ENCODE results near the gene TIAL1.

TIAL1 gene

GRCh38 chr10:119595134-119595675 is 1.6 kb downstream of the TIAL1 start:
- H3K23ac ChIP-seq (ENCODE audit: low read length) = no peak overlapping the region
- no peak overlapping the region for H4K91ac ChIP-seq (ENCODE audit: low read depth, low read length)
- no peaks in the 10 kb centered on the region for H3K9me3 ChIP-seq (ENCODE audit: insufficient read depth, low read depth, low read length)
- H2BK120ac ChIP-seq (ENCODE audit: insufficient read depth, low read length, poor library complexity) = no peak overlapping the region
- H3K4me3 ChIP-seq (ENCODE audit: low read depth, low read length) = peak overlapping the region; percentile 93
- H2AK5ac ChIP-seq (ENCODE audit: low read length) = no peak overlapping the region
- no peak overlapping the region for H4K8ac ChIP-seq (ENCODE audit: low read depth, low read length)
- H3K4ac ChIP-seq (ENCODE audit: low read depth, low read length) = peak overlapping the region; percentile 92
- no peak overlapping the region for H3K18ac ChIP-seq (ENCODE audit: low read length)
- H3K27me3 ChIP-seq (ENCODE audit: insufficient read depth, low read length) = no peaks in the 10 kb centered on the region
- peaks cover 0 to 8% of the 10 kb centered on the region in 2 experiments for H3K4me1 ChIP-seq (ENCODE audit: control insufficient read depth in 1 of 2, insufficient read depth in 2 of 2, low read length in 2 of 2)
- WGBS (ENCODE audit: extremely low coverage, insufficient coverage, insufficient read length) = no CpG with 5 or more reads among the region's 5 CpGs
- no peak overlapping the region for H2BK5ac ChIP-seq (ENCODE audit: low read depth, low read length, poor library complexity)
- H3K4me2 ChIP-seq (ENCODE audit: low read length) = peak overlapping the region; percentile 87
- no peak overlapping the region for H4K12ac ChIP-seq (ENCODE audit: low read depth, low read length)
- no peak overlapping the region for H3K14ac ChIP-seq (ENCODE audit: low read length)
- H3K36me3 ChIP-seq (ENCODE audit: control insufficient read depth in 1 of 2, insufficient read depth in 2 of 2, low read length in 2 of 2) = peaks cover 0 to 3% of the 10 kb centered on the region in 2 experiments
- no peak overlapping the region for H2AFZ ChIP-seq (ENCODE audit: insufficient read depth, low read length, poor library complexity)
- peak overlapping the region; percentile 53 for H3K9ac ChIP-seq (ENCODE audit: low read length)
- DNase-seq = peak in 1 of 2 donors; percentile 54
- H3K79me1 ChIP-seq (ENCODE audit: low read length) = peaks cover 10% of the 10 kb centered on the region
- H3K79me2 ChIP-seq (ENCODE audit: control insufficient read depth, insufficient read depth, low read length, poor library complexity) = peaks cover 16% of the 10 kb centered on the region
- no peak overlapping the region for H3K27ac ChIP-seq (ENCODE audit: low read depth, low read length)
- H2BK12ac ChIP-seq (ENCODE audit: low read length) = no peak overlapping the region

- no CpG with 5 or more reads among the region's 4 CpGs for WGBS (ENCODE audit: extremely low coverage, insufficient coverage, insufficient read length)
- Histone ChIP-seq H2BK12ac (ENCODE audit: low read length) (no peak overlapping the region), H3K14ac (ENCODE audit: low read length) (no peak overlapping the region), H2BK120ac (ENCODE audit: insufficient read depth, low read length, poor library complexity) (no peak overlapping the region), H4K8ac (ENCODE audit: low read depth, low read length) (no peak overlapping the region), H2AK5ac (ENCODE audit: low read length) (no peak overlapping the region), H3K27ac (ENCODE audit: low read depth, low read length) (no peak overlapping the region), H3K79me2 (ENCODE audit: control insufficient read depth, insufficient read depth, low read length, poor library complexity) (peaks cover 4% of the 10 kb centered on the region), H3K4me2 (ENCODE audit: low read length) (no peak overlapping the region), H4K12ac (ENCODE audit: low read depth, low read length) (no peak overlapping the region), H3K4me3 (ENCODE audit: low read depth, low read length) (no peak overlapping the region), H2BK5ac (ENCODE audit: low read depth, low read length, poor library complexity) (no peak overlapping the region), H3K79me1 (ENCODE audit: low read length) (no peaks in the 10 kb centered on the region), H3K4ac (ENCODE audit: low read depth, low read length) (peak overlapping the region; percentile 55), H3K23ac (ENCODE audit: low read length) (no peak overlapping the region), H3K27me3 (ENCODE audit: insufficient read depth, low read length) (no peaks in the 10 kb centered on the region), H3K9ac (ENCODE audit: low read length) (no peak overlapping the region), H4K91ac (ENCODE audit: low read depth, low read length) (no peak overlapping the region), H3K18ac (ENCODE audit: low read length) (no peak overlapping the region), H3K4me1 (ENCODE audit: control insufficient read depth in 1 of 2, insufficient read depth in 2 of 2, low read length in 2 of 2) (no peaks in the 10 kb centered on the region), H2AFZ (ENCODE audit: insufficient read depth, low read length, poor library complexity) (no peak overlapping the region), H3K9me3 (ENCODE audit: insufficient read depth, low read depth, low read length) (no peaks in the 10 kb centered on the region), H3K36me3 (ENCODE audit: control insufficient read depth in 1 of 2, insufficient read depth in 2 of 2, low read length in 2 of 2) (peaks cover 13 to 14% of the 10 kb centered on the region in 2 experiments)
- no peak for DNase-seq
Observed at GRCh38 chr10:119588071-119588470, 8.7 kb downstream of the TIAL1 start.

GRCh38 chr10:119578355-119578754 is 18.4 kb downstream of the TIAL1 start:
- H3K4me3 ChIP-seq (ENCODE audit: low read depth, low read length) = no peak overlapping the region
- no peak overlapping the region for H4K8ac ChIP-seq (ENCODE audit: low read depth, low read length)
- no peak overlapping the region for H2BK5ac ChIP-seq (ENCODE audit: low read depth, low read length, poor library complexity)
- no peaks in the 10 kb centered on the region for H3K79me1 ChIP-seq (ENCODE audit: low read length)
- H3K27ac ChIP-seq (ENCODE audit: low read depth, low read length) = no peak overlapping the region
- H3K4me1 ChIP-seq (ENCODE audit: control insufficient read depth in 1 of 2, insufficient read depth in 2 of 2, low read length in 2 of 2) = no peaks in the 10 kb centered on the region
- H2AK5ac ChIP-seq (ENCODE audit: low read length) = no peak overlapping the region
- H3K36me3 ChIP-seq (ENCODE audit: control insufficient read depth in 1 of 2, insufficient read depth in 2 of 2, low read length in 2 of 2) = peaks cover 13 to 26% of the 10 kb centered on the region in 2 experiments
- no peak overlapping the region for H3K14ac ChIP-seq (ENCODE audit: low read length)
- H2AFZ ChIP-seq (ENCODE audit: insufficient read depth, low read length, poor library complexity) = no peak overlapping the region
- no peak overlapping the region for H4K12ac ChIP-seq (ENCODE audit: low read depth, low read length)
- no peak overlapping the region for H3K4ac ChIP-seq (ENCODE audit: low read depth, low read length)
- no peak for DNase-seq
- H3K23ac ChIP-seq (ENCODE audit: low read length) = no peak overlapping the region
- no peak overlapping the region for H3K18ac ChIP-seq (ENCODE audit: low read length)
- H2BK120ac ChIP-seq (ENCODE audit: insufficient read depth, low read length, poor library complexity) = no peak overlapping the region
- no peak overlapping the region for H4K91ac ChIP-seq (ENCODE audit: low read depth, low read length)
- H3K9ac ChIP-seq (ENCODE audit: low read length) = no peak overlapping the region
- H3K4me2 ChIP-seq (ENCODE audit: low read length) = no peak overlapping the region
- no peaks in the 10 kb centered on the region for H3K79me2 ChIP-seq (ENCODE audit: control insufficient read depth, insufficient read depth, low read length, poor library complexity)
- WGBS (ENCODE audit: extremely low coverage, insufficient coverage, insufficient read length) = no CpG with 5 or more reads among the region's 3 CpGs
- H2BK12ac ChIP-seq (ENCODE audit: low read length) = no peak overlapping the region
- H3K27me3 ChIP-seq (ENCODE audit: insufficient read depth, low read length) = no peaks in the 10 kb centered on the region
- no peaks in the 10 kb centered on the region for H3K9me3 ChIP-seq (ENCODE audit: insufficient read depth, low read depth, low read length)

GRCh38 chr10:119575991-119576390 is 20.8 kb downstream of the TIAL1 start:
- Histone ChIP-seq H4K91ac (ENCODE audit: low read depth, low read length) (no peak overlapping the region), H3K9ac (ENCODE audit: low read length) (no peak overlapping the region), H3K23ac (ENCODE audit: low read length) (no peak overlapping the region), H2BK5ac (ENCODE audit: low read depth, low read length, poor library complexity) (no peak overlapping the region), H3K4me2 (ENCODE audit: low read length) (no peak overlapping the region), H3K79me2 (ENCODE audit: control insufficient read depth, insufficient read depth, low read length, poor library complexity) (no peaks in the 10 kb centered on the region), H2AFZ (ENCODE audit: insufficient read depth, low read length, poor library complexity) (no peak overlapping the region), H3K14ac (ENCODE audit: low read length) (no peak overlapping the region), H3K36me3 (ENCODE audit: control insufficient read depth in 1 of 2, insufficient read depth in 2 of 2, low read length in 2 of 2) (peaks cover 23 to 32% of the 10 kb centered on the region in 2 experiments), H3K9me3 (ENCODE audit: insufficient read depth, low read depth, low read length) (no peaks in the 10 kb centered on the region), H3K4ac (ENCODE audit: low read depth, low read length) (no peak overlapping the region), H3K18ac (ENCODE audit: low read length) (no peak overlapping the region), H3K79me1 (ENCODE audit: low read length) (no peaks in the 10 kb centered on the region), H4K8ac (ENCODE audit: low read depth, low read length) (no peak overlapping the region), H2BK120ac (ENCODE audit: insufficient read depth, low read length, poor library complexity) (no peak overlapping the region), H3K4me3 (ENCODE audit: low read depth, low read length) (no peak overlapping the region), H3K4me1 (ENCODE audit: control insufficient read depth in 1 of 2, insufficient read depth in 2 of 2, low read length in 2 of 2) (no peaks in the 10 kb centered on the region), H2AK5ac (ENCODE audit: low read length) (no peak overlapping the region), H4K12ac (ENCODE audit: low read depth, low read length) (no peak overlapping the region), H3K27me3 (ENCODE audit: insufficient read depth, low read length) (no peaks in the 10 kb centered on the region), H3K27ac (ENCODE audit: low read depth, low read length) (no peak overlapping the region), H2BK12ac (ENCODE audit: low read length) (no peak overlapping the region)
- no peak for DNase-seq
